H1 (cell line): ENCODE data around the gene USP36. TPM values are rescaled to one million over a fixed set of nuclear protein-coding genes. Genes with fewer than 3 reads are reported as not detected.

Source experiments
- CTCF ChIA-PET: fragments of 300-600 bp; sonication (Branson Sonifier 250); formaldehyde crosslinking; loops from one replicate; lab custom pipeline; 2021; ENCODE audit not compliant: partially characterized antibody; lab: Charles Lee
- POLR2A ChIA-PET: fragments of 300-600 bp; sonication (Branson Sonifier 250); formaldehyde crosslinking; loops from one replicate; lab custom pipeline; 2021; ENCODE audit warnings: inconsistent platforms; ENCODE audit not compliant: partially characterized antibody; lab: Charles Lee
- DNase-seq, 2 experiments: peaks; one replicate each; pipeline versions ENCODE4 v3.0.0 to v3.0.0-alpha.2; 2010 to 2022; ENCODE audit warnings: low spot score in 2 of 2, low read depth in 1 of 2, mixed read lengths in 1 of 2
- FAIRE-seq: peaks from 2 replicates; lab custom pipeline; 2011; peaks lifted over from hg19 to GRCh38; lab: Jason Lieb, UNC
- H2AFZ ChIP-seq: 2 replicates; pipeline ENCODE4 v1.8.1; 2012; ENCODE audit warnings: low read length, inconsistent platforms
- H2AK5ac ChIP-seq: 2 replicates; pipeline ENCODE4 v1.6.1; 2013; ENCODE audit warnings: low read depth, low read length
- H2BK120ac ChIP-seq: replicated peaks from 2 replicates; pipeline ENCODE3; 2013; ENCODE audit warnings: low read depth, low read length, inconsistent platforms
- H2BK12ac ChIP-seq: 2 replicates; pipeline ENCODE4 v1.6.1; 2013; ENCODE audit warnings: low read depth, low read length
- H2BK15ac ChIP-seq: 2 replicates; pipeline ENCODE4 v1.6.1; 2013; ENCODE audit warnings: low read length
- H2BK20ac ChIP-seq: 2 replicates; pipeline ENCODE4 v1.6.1; 2013; ENCODE audit warnings: low read length
- H2BK5ac ChIP-seq: 2 replicates; pipeline ENCODE4 v1.6.1; 2013; ENCODE audit warnings: low read depth, low read length
- H3K14ac ChIP-seq: 2 replicates; pipeline ENCODE4 v1.6.1; 2013; ENCODE audit warnings: inconsistent platforms; ENCODE audit not compliant: insufficient read length
- H3K18ac ChIP-seq: 2 replicates; pipeline ENCODE4 v1.6.1; 2013; ENCODE audit warnings: low read length; ENCODE audit errors: extremely low read depth
- H3K23ac ChIP-seq: 2 replicates; pipeline ENCODE4 v1.6.1; 2013; ENCODE audit warnings: inconsistent platforms; ENCODE audit not compliant: insufficient read length
- H3K23me2 ChIP-seq: 2 replicates; pipeline ENCODE4 v1.6.1; 2013; ENCODE audit warnings: low read depth, low read length
- H3K27ac ChIP-seq: 2 replicates; pipeline ENCODE4 v1.6.1; 2011; ENCODE audit warnings: low read depth, low read length, inconsistent platforms
- H3K27me3 ChIP-seq, 4 experiments: replicated peaks in 1 of 4; 1 replicate in 1 of 4; 2 replicates in 3 of 4; pipeline versions ENCODE4 v1.6.1 to v1.8.1; 2011 to 2013; ENCODE audit warnings: low read length in 3 of 4, mild to moderate bottlenecking in 3 of 4, inconsistent platforms in 2 of 4, mixed read lengths in 2 of 4, moderate library complexity in 1 of 4; ENCODE audit not compliant: control insufficient read depth in 3 of 4, insufficient read depth in 3 of 4; ENCODE audit errors: extremely low read depth in 1 of 4
- H3K36me3 ChIP-seq, 4 experiments: 2 replicates each; pipeline versions ENCODE4 v1.6.1 to v1.8.1; 2011 to 2013; ENCODE audit warnings: mild to moderate bottlenecking in 4 of 4, low read length in 3 of 4, moderate library complexity in 2 of 4, control low read depth in 1 of 4, inconsistent platforms in 1 of 4; ENCODE audit not compliant: insufficient read depth in 4 of 4, control insufficient read depth in 2 of 4
- H3K4ac ChIP-seq: replicated peaks from 2 replicates; pipeline ENCODE3; 2013; ENCODE audit warnings: low read length, low read depth, mixed read lengths, inconsistent platforms; ENCODE audit not compliant: insufficient read length
- H3K4me1 ChIP-seq, 4 experiments: replicated peaks in 1 of 4; 1 replicate in 1 of 4; 2 replicates in 3 of 4; pipeline versions ENCODE4 v1.6.1 to v1.8.1; 2011 to 2013; ENCODE audit warnings: low read length in 3 of 4, inconsistent platforms in 2 of 4, mixed read lengths in 1 of 4; ENCODE audit not compliant: insufficient read depth in 4 of 4, control insufficient read depth in 3 of 4
- H3K4me2 ChIP-seq, 2 experiments: 2 replicates each; pipeline versions ENCODE4 v1.6.1 to v1.8.1; 2011 to 2013; ENCODE audit warnings: low read depth in 2 of 2, low read length in 2 of 2, control low read depth in 1 of 2, inconsistent platforms in 1 of 2, mild to moderate bottlenecking in 1 of 2; ENCODE audit not compliant: insufficient read depth in 1 of 2
- H3K4me3 ChIP-seq, 4 experiments: fragments of 200-600, 300-600 bp in 1 of 4; sonication (generic), shearing (Covaris generic), sonication (Bioruptor Twin) in 1 of 4; 2 replicates each; pipeline versions ENCODE4 v1.5.1 to v1.8.1; 2011 to 2016; ENCODE audit warnings: low read length in 4 of 4, low read depth in 3 of 4, control low read depth in 2 of 4, inconsistent platforms in 2 of 4, mild to moderate bottlenecking in 2 of 4, mixed read lengths in 1 of 4, moderate library complexity in 1 of 4; ENCODE audit not compliant: insufficient read depth in 2 of 4; ENCODE audit errors: extremely low read depth in 1 of 4
- H3K56ac ChIP-seq: replicated peaks from 2 replicates; pipeline ENCODE3; 2013; ENCODE audit warnings: low read depth, mild to moderate bottlenecking, mixed read lengths, low read length, inconsistent platforms; ENCODE audit not compliant: insufficient read length
- H3K79me1 ChIP-seq: 2 replicates; pipeline ENCODE4 v1.6.1; 2013; ENCODE audit warnings: low read depth, low read length, control low read depth
- H3K79me2 ChIP-seq, 2 experiments: 2 replicates each; pipeline versions ENCODE4 v1.6.1 to v1.8.1; 2012 to 2013; ENCODE audit warnings: low read length in 2 of 2, mild to moderate bottlenecking in 2 of 2, inconsistent platforms in 1 of 2; ENCODE audit not compliant: insufficient read depth in 2 of 2, control insufficient read depth in 1 of 2
- H3K9ac ChIP-seq, 4 experiments: replicated peaks in 1 of 4; 1 replicate in 1 of 4; 2 replicates in 3 of 4; pipeline versions ENCODE4 v1.6.1 to v1.8.1; 2011 to 2013; ENCODE audit warnings: low read depth in 3 of 4, low read length in 3 of 4, control low read depth in 2 of 4, mild to moderate bottlenecking in 2 of 4, moderate library complexity in 2 of 4, inconsistent platforms in 1 of 4; ENCODE audit errors: extremely low read depth in 1 of 4
- H3K9me3 ChIP-seq, 2 experiments: 2 replicates each; pipeline versions ENCODE4 v1.6.1 to v1.8.1; 2012 to 2013; ENCODE audit warnings: mild to moderate bottlenecking in 2 of 2, moderate library complexity in 2 of 2, control low read depth in 1 of 2, inconsistent platforms in 1 of 2, low read depth in 1 of 2, low read length in 1 of 2, mixed read lengths in 1 of 2; ENCODE audit not compliant: insufficient read depth in 2 of 2
- H4K20me1 ChIP-seq, 2 experiments: replicated peaks in 1 of 2; 2 replicates each; pipeline versions ENCODE3 to v1.8.1; 2011 to 2013; ENCODE audit warnings: inconsistent platforms in 2 of 2, low read length in 2 of 2, mild to moderate bottlenecking in 1 of 2; ENCODE audit not compliant: insufficient read depth in 2 of 2, control insufficient read depth in 1 of 2
- H4K5ac ChIP-seq: 2 replicates; pipeline ENCODE4 v1.6.1; 2013; ENCODE audit warnings: low read length, low read depth, mixed read lengths, inconsistent platforms; ENCODE audit not compliant: insufficient read length
- H4K8ac ChIP-seq: 2 replicates; pipeline ENCODE4 v1.8.0; 2013; ENCODE audit warnings: mild to moderate bottlenecking, moderate library complexity, low read length, inconsistent platforms; ENCODE audit not compliant: insufficient read depth; ENCODE audit errors: extremely low read depth
- H4K91ac ChIP-seq: replicated peaks from 2 replicates; pipeline ENCODE3; 2013; ENCODE audit warnings: low read length, mixed read lengths, inconsistent platforms; ENCODE audit not compliant: insufficient read length
- BRCA1 ChIP-seq: IDR thresholded peaks from 2 replicates; pipeline ENCODE4 v1.6.1; 2012; ENCODE audit warnings: low read depth, low read length, improper control_type of control experiment
- EZH2 ChIP-seq: fragments of 200-600 bp; sonication (generic); IDR thresholded peaks from 2 replicates; pipeline ENCODE4 v1.7.1; 2012; ENCODE audit warnings: low read depth, mild to moderate bottlenecking, moderate library complexity, low read length, inconsistent platforms; ENCODE audit not compliant: severe bottlenecking
- PHF8 ChIP-seq: fragments of 200-600 bp; sonication (generic); conservative IDR thresholded peaks from 2 replicates; pipeline ENCODE4 v1.7.1; 2012; ENCODE audit warnings: low read depth, mild to moderate bottlenecking, inconsistent platforms, low read length, moderate library complexity
- SIN3A ChIP-seq, 2 experiments: IDR thresholded peaks in 1 of 2; conservative IDR thresholded peaks in 1 of 2; 2 replicates each; pipeline ENCODE4 v1.6.1; 2011 to 2012; ENCODE audit warnings: low read length in 2 of 2, improper control_type of control experiment in 1 of 2, low read depth in 1 of 2, mild to moderate bottlenecking in 1 of 2
- WGBS, 2 experiments: shearing (Covaris generic) in 1 of 2; methylation state at CpG; one replicate each; pipeline versions ENCODE4 v1.1.6 to v1.1.7; 2013 to 2015; ENCODE audit warnings: low lambda C conversion rate in 2 of 2, mixed read lengths in 2 of 2, inconsistent platforms in 1 of 2, low coverage in 1 of 2, missing lambda C conversion rate in 1 of 2; ENCODE audit not compliant: insufficient replicate concordance in 2 of 2, insufficient coverage in 1 of 2, insufficient read length in 1 of 2; ENCODE audit errors: extremely low coverage in 1 of 2, missing lambda C conversion rate in 1 of 2; 5-methylcytosine and 5-hydroxymethylcytosine counted together
- polyA plus RNA-seq, 7 experiments: library from polyadenylated mRNA; depleted of rRNA in 3 of 7; stranded (reverse) in 5 of 7; unstranded in 2 of 7; fragments of >200 nt in 5 of 7; fragments of 200-250 nt in 2 of 7; gene quantifications; 1 replicate in 5 of 7; 2 replicates in 1 of 7; 4 replicates in 1 of 7; pipeline versions ENCODE4 v1.2.1 to v1.2.3, GENCODE V29; 2011 to 2013; ENCODE audit warnings: missing spikeins in 2 of 7, mixed read lengths in 2 of 7
- total RNA-seq: library from RNA; stranded (reverse); fragmentation: NEBNext Ultra II Directional; extraction: Animal tissue kit (Norgen Biotek cat#: 25700); gene quantifications from 2 replicates; pipeline ENCODE4 v1.2.1, GENCODE V29; 2021

The USP36 gene
- total and polyA plus RNA-seq, 2 of the 8 experiments (the other 6 are each of a cell fraction or from before 2014, with no cell fraction given), result 40.7 to 67.7 TPM

DNA sequence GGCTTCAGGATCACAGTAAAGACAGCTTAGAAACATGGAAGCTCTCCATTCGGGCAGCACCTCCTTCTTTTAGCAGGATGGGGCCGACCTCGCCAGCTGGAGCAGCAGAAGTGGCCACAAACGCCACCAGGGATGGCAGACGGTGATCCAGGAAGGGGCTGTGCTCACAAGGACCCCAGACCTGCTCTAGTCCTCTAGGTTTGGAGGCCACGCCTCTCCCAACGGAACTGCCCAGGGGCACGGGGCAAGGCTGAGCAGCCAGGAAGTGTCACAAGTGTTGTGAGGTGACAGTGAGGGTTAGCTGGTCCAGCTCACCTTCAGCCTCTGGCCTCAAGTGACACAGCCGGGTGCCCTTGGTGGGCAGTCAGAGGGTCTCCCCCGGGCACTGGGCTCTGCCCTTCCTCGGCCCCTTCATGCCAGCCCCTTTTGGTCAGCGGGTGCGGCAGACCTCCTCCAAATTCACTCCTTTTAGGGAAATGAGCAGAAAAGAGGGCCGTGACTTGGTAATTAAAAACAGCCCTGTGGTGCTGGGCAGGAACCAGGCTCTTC is 42.0 kb upstream of the USP36 start:
- H3K79me1 ChIP-seq, result no peaks in the 10 kb centered on the region; the same call in 1 of the 2 replicates
- H3K4me3 ChIP-seq, result no peak overlapping the region
- no peak overlapping the region for H3K23ac ChIP-seq
- ChIA-PET POLR2A (interaction anchor here (1.2 kb wide), 1 partner anchor 17 kb away, joined by 3 read pairs; no protein-coding TSS in a partner anchor), CTCF (interaction anchor here (0.7 to 2.0 kb wide), 7 partner anchors 14 to 89 kb away, joined by 3 to 9 read pairs (median 5); no protein-coding TSS in a partner anchor)
- peaks cover 4 to 9% of the 10 kb centered on the region in 2 experiments for H4K20me1 ChIP-seq
- H4K5ac ChIP-seq, result no peak overlapping the region
- 0 out of 2 replicates have a peak overlapping the region, but pooled peaks have one; percentile 44 for H2BK12ac ChIP-seq
- DNase-seq (no peak), FAIRE-seq (no peak)
- H3K4ac ChIP-seq, result no peak overlapping the region
- H3K27ac ChIP-seq, result no peak overlapping the region
- no peak overlapping the region for H3K56ac ChIP-seq
- no peaks in the 10 kb centered on the region; a peak in 1 of 7 replicates for H3K27me3 ChIP-seq
- TF ChIP-seq PHF8 (no peak), EZH2 (no peak), BRCA1 (no peak), SIN3A (conservative IDR thresholded peaks at IDR 0.05 in 1 of 2, IDR thresholded peaks at IDR 0.05 in 1 of 2; ENCODE audit: low read depth in 1 of 2, low read length in 2 of 2) (no peak)
- peaks cover 0 to 35% (median 22%) of the 10 kb centered on the region in 4 experiments; a peak in 6 of 7 replicates for H3K4me1 ChIP-seq
- H3K9ac ChIP-seq, result no peak overlapping the region
- no peak overlapping the region for H2BK20ac ChIP-seq
- H2BK15ac ChIP-seq, result no peak overlapping the region
- H3K79me2 ChIP-seq, result peaks cover 0 to 11% of the 10 kb centered on the region in 2 experiments; a peak in 1 of 4 replicates
- H3K18ac ChIP-seq, result no peak overlapping the region
- no peaks in the 10 kb centered on the region for H3K23me2 ChIP-seq
- H2BK5ac ChIP-seq, result 0 out of 2 replicates have a peak overlapping the region, but pooled peaks have one; percentile 35
- no peak overlapping the region for H2AFZ ChIP-seq
- WGBS, 2 experiments, result 82% methylated on average over 14 of the region's 14 CpGs; no CpG with 5 or more reads in 1 of the 2 experiments
- H3K14ac ChIP-seq, result no peak overlapping the region
- no peaks in the 10 kb centered on the region for H3K9me3 ChIP-seq
- no peak overlapping the region for H4K91ac ChIP-seq
- H2AK5ac ChIP-seq, result no peak overlapping the region
- no peak overlapping the region for H4K8ac ChIP-seq
- H3K36me3 ChIP-seq, result peaks cover 0 to 2% (median 0%) of the 10 kb centered on the region in 4 experiments; a peak in 1 of 8 replicates
- no peak overlapping the region for H3K4me2 ChIP-seq
- no peak overlapping the region for H2BK120ac ChIP-seq
